HFF-Myc (cell line): Measurements from ENCODE around the gene RAB24.

Source experiments
- DNase-seq: peaks from one replicate; pipeline ENCODE4 v3.0.0-alpha.2; 2011; ENCODE audit warnings: low read depth; ENCODE audit errors: extremely low read depth
- H3K4me3 ChIP-seq: replicated peaks from 2 replicates; pipeline ENCODE4 v1.5.1; 2011; ENCODE audit warnings: low read depth, mild to moderate bottlenecking, control low read depth, low read length
- CTCF ChIP-seq: IDR thresholded peaks from 2 replicates; pipeline ENCODE4 v1.5.1; 2012; ENCODE audit warnings: mild to moderate bottlenecking, low read depth, low read length, control low read depth; ENCODE audit errors: missing control alignments

Gene RAB24

GRCh38 chr5:177256296-177256695 is 47.2 kb downstream of the RAB24 start:
- no peak overlapping the region for H3K4me3 ChIP-seq
- TF ChIP-seq CTCF: no peak
- DNase-seq: no peak

- H3K4me3 ChIP-seq: no peak overlapping the region
- DNase-seq: no peak
- TF ChIP-seq CTCF: no peak
These were observed 50.3 kb downstream of the RAB24 start for GRCh38 chr5:177253252-177253651.
